ENCODE data around the gene STXBP1.

Gene STXBP1

DNA sequence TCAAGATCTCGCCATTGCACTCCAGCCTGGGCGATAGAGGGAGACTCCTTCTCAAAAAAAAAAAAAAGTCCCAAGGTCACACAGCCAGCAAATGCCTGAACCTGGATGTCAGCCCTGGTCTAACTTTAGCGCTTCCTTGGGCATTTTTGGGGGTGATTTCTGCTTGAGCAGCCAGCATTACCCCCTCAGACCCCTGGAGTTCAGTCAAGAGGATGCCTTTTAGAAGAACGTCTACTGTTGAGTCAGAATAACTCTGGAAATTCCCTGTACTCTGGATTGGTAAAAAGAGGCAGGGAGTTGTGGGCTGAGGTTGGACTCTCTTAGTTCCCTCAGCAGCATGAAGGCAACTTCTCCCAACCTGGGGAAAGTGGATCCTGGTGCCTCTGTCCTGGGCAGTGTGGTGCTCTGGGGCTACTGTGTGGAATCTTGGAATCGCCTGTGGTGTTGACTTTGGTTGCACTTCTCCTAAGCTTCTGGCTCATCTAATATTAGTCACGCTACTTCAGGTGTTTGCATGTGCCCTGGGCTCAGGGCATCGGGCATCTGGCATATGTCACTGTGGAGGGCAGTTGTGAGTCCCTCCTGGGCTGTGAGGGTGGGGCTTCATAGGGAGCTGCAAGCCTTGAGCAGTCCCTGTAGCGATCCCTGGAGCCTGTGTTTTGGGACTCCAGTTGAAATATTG is 32.2 kb downstream of the STXBP1 start:
- Histone ChIP-seq H3K36me3 (ENCODE audit: insufficient read depth, low read length) (no peaks in the 10 kb centered on the region), H3K4me1 (ENCODE audit: insufficient read depth, low read length) (peaks cover 13% of the 10 kb centered on the region), H3K27me3 (ENCODE audit: control insufficient read depth in 1 of 2, insufficient read depth in 2 of 2, low read length in 2 of 2) (no peaks in the 10 kb centered on the region), H3K9me3 (ENCODE audit: low read length) (no peaks in the 10 kb centered on the region), H3K27ac (ENCODE audit: low read depth, low read length) (no peak overlapping the region), H3K9ac (ENCODE audit: low read length) (no peak overlapping the region), H3K4me3 (ENCODE audit: low read depth in 1 of 2, low read length in 2 of 2) (no peak overlapping the region)

DNA sequence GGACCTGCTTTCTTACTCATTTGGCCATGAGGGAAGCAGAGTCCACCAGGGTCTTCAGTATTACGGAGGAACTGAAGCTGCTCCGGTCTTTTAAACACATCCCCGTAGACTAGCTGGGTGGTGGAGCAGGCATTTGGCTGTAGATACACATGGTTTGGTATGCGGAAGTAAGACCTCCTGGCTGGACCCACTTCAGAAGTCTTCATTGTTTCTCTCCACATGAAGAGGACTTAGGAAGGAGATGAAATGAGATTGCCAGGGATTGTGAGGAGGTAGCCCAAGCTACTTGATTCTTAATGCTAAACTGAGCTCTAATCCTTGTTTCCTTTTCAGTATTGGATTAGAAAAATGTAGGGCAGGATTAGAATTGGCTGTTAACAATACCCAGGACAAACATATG is 32.9 kb downstream of the STXBP1 start:
- Histone ChIP-seq H3K4me1 (ENCODE audit: insufficient read depth, low read length) (peaks cover 13% of the 10 kb centered on the region), H3K9me3 (ENCODE audit: low read length) (no peaks in the 10 kb centered on the region), H3K27me3 (ENCODE audit: control insufficient read depth in 1 of 2, insufficient read depth in 2 of 2, low read length in 2 of 2) (no peaks in the 10 kb centered on the region), H3K27ac (ENCODE audit: low read depth, low read length) (no peak overlapping the region), H3K9ac (ENCODE audit: low read length) (no peak overlapping the region), H3K4me3 (ENCODE audit: low read depth in 1 of 2, low read length in 2 of 2) (no peak overlapping the region), H3K36me3 (ENCODE audit: insufficient read depth, low read length) (no peaks in the 10 kb centered on the region)

DNA sequence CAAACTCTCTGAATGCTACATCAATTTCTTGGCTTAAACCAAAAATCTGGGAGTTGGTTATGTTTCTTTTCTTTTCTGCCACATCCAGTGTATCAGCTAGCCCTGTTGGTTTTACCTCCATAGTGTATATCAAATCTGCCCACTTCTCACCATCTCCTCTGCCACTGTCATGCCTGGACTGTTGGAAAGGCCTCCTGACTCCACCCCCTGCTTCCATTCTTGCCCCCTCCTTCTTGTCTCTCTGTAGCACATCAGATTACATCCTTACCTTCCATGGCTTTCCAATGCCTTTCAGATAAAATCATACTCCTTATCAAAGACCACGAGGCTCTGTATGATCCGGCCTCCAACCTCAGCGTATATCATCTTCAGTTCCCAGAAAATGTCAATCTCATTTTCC is 35.4 kb downstream of the STXBP1 start:
- H3K9me3 ChIP-seq (ENCODE audit: low read length) = no peaks in the 10 kb centered on the region

DNA sequence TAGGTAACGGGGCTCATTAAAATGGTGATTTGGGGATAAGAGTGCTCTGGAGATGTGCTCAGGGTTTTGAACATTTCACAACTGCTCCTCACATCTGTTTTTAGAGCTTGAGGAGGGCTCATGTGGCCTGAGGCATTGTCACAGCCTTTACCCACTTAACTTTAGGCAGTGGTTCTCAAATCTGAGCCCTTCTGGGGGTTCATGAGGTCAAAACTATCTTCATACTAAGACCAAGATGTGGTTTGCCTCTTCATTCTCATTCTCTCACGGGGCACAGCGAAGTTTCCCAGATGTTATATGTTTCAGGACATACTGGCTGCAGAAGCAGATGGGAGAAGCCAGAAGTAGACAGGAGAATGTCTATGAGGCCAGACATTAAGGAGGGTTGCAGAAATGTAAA is 38.4 kb downstream of the STXBP1 start:
- Histone ChIP-seq H3K36me3 (ENCODE audit: insufficient read depth, low read length) (peaks cover 19% of the 10 kb centered on the region), H3K27ac (ENCODE audit: low read depth, low read length) (no peak overlapping the region), H3K27me3 (ENCODE audit: control insufficient read depth in 1 of 2, insufficient read depth in 2 of 2, low read length in 2 of 2) (no peaks in the 10 kb centered on the region), H3K9ac (ENCODE audit: low read length) (no peak overlapping the region), H3K4me3 (ENCODE audit: low read depth in 1 of 2, low read length in 2 of 2) (no peak overlapping the region), H3K4me1 (ENCODE audit: insufficient read depth, low read length) (peaks cover 5% of the 10 kb centered on the region), H3K9me3 (ENCODE audit: low read length) (no peaks in the 10 kb centered on the region)

More for the DNA sequence above, 35.4 kb downstream of the STXBP1 start:
- Histone ChIP-seq H3K27me3 (ENCODE audit: control insufficient read depth in 1 of 2, insufficient read depth in 2 of 2, low read length in 2 of 2) (no peaks in the 10 kb centered on the region), H3K9ac (ENCODE audit: low read length) (no peak overlapping the region), H3K27ac (ENCODE audit: low read depth, low read length) (no peak overlapping the region), H3K4me3 (ENCODE audit: low read depth in 1 of 2, low read length in 2 of 2) (no peak overlapping the region), H3K4me1 (ENCODE audit: insufficient read depth, low read length) (peaks cover 13% of the 10 kb centered on the region), H3K36me3 (ENCODE audit: insufficient read depth, low read length) (peaks cover under 1% of the 10 kb centered on the region)

DNA sequence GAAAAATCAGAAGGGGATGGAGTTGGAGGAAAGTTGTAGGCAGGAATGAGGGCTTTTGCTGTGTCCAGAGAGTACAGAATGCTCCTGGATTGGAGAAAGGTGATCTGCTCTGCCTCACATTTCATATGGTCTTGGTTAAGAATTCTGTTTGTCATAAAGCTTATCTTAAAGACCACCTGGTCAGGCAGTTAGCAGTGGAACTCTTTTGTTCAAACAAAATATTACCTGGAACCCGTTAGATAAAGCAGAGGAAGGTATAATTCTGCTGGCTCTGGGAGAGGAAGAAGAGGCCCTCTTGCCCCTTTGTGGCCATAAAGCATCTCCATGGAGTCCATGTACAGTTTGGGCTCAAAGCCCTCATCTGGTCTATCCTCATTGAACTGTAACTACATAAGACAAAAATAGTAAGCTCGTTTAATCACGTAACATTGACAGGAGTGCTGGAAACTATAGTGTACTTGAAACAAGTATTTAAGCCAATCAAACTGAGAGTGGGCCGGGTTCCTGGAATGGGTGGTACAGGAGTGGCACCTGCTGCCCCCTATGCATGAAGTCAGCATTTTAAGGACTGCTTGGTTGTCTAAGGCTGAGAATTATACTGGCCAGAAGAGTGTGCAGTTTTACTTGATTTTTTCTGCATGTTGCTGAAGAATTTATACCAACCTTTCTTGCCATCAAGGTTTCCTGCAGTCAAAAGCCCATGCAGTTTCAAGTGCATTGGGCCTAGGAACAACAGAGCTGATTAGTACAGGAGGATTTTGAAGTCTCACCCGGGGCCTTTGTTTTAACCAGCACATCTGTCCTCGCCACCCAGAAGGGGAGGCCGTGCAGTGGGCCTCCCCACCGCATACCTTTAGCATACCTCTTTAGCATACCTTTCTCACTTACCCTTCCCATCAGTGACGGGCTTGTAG is 39.9 kb downstream of the STXBP1 start:
- H3K4me3 ChIP-seq (ENCODE audit: low read depth in 1 of 2, low read length in 2 of 2) = no peak overlapping the region
- H3K4me1 ChIP-seq (ENCODE audit: insufficient read depth, low read length) = no peaks in the 10 kb centered on the region
- no peak overlapping the region for H3K27ac ChIP-seq (ENCODE audit: low read depth, low read length)
- H3K27me3 ChIP-seq (ENCODE audit: control insufficient read depth in 1 of 2, insufficient read depth in 2 of 2, low read length in 2 of 2) = no peaks in the 10 kb centered on the region
- no peak overlapping the region for H3K9ac ChIP-seq (ENCODE audit: low read length)
- H3K9me3 ChIP-seq (ENCODE audit: low read length) = no peaks in the 10 kb centered on the region
- peaks cover 19% of the 10 kb centered on the region for H3K36me3 ChIP-seq (ENCODE audit: insufficient read depth, low read length)

DNA sequence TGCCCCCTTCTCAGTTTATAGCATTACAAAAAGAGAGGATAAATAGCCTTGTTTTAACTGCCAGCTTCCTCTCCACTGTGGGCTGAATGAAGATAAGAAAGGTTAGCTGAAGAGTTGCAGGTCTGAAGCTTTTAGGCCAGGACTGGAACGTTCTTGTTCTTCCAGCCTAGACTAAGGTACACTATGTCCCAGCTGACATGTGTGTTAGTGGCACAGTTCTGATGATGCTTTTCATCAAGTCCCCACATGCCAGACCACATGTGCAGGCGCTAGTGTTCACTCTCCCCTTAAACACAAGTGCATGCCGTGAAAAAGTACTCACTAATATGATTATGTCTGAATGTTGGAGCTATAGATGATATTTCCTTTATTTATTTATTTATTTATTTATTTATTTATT is 40.7 kb downstream of the STXBP1 start:
- no peak overlapping the region for H3K27ac ChIP-seq (ENCODE audit: low read depth, low read length)
- H3K4me3 ChIP-seq (ENCODE audit: low read depth in 1 of 2, low read length in 2 of 2) = no peak overlapping the region
- no peaks in the 10 kb centered on the region for H3K27me3 ChIP-seq (ENCODE audit: control insufficient read depth in 1 of 2, insufficient read depth in 2 of 2, low read length in 2 of 2)
- peaks cover 19% of the 10 kb centered on the region for H3K36me3 ChIP-seq (ENCODE audit: insufficient read depth, low read length)
- no peaks in the 10 kb centered on the region for H3K9me3 ChIP-seq (ENCODE audit: low read length)
- H3K4me1 ChIP-seq (ENCODE audit: insufficient read depth, low read length) = no peaks in the 10 kb centered on the region
- H3K9ac ChIP-seq (ENCODE audit: low read length) = no peak overlapping the region

DNA sequence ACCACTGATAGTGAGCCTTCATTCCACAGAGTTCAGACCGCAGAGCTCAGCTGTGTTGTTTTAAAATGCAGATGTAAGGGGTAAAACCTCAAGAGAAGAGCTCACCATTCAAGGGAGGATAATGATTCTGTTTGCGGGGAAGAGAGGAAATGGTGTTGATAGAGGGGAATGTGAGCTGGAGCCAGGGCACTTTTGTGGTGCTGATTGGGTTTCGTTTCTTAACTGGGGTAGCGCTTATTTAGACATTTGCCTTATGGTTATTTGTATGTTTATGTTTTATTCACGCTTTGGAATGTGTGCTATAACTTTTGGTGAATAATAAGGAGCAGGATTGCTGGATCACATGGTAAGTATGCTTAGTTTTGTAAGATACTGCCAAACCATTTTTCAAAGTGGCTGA is 42.5 kb downstream of the STXBP1 start:
- H3K9me3 ChIP-seq (ENCODE audit: low read length) = no peaks in the 10 kb centered on the region
- no peak overlapping the region for H3K4me3 ChIP-seq (ENCODE audit: low read depth in 1 of 2, low read length in 2 of 2)
- peaks cover 19% of the 10 kb centered on the region for H3K36me3 ChIP-seq (ENCODE audit: insufficient read depth, low read length)
- H3K9ac ChIP-seq (ENCODE audit: low read length) = no peak overlapping the region
- H3K27me3 ChIP-seq (ENCODE audit: control insufficient read depth in 1 of 2, insufficient read depth in 2 of 2, low read length in 2 of 2) = no peaks in the 10 kb centered on the region
- no peak overlapping the region for H3K27ac ChIP-seq (ENCODE audit: low read depth, low read length)
- no peaks in the 10 kb centered on the region for H3K4me1 ChIP-seq (ENCODE audit: insufficient read depth, low read length)

DNA sequence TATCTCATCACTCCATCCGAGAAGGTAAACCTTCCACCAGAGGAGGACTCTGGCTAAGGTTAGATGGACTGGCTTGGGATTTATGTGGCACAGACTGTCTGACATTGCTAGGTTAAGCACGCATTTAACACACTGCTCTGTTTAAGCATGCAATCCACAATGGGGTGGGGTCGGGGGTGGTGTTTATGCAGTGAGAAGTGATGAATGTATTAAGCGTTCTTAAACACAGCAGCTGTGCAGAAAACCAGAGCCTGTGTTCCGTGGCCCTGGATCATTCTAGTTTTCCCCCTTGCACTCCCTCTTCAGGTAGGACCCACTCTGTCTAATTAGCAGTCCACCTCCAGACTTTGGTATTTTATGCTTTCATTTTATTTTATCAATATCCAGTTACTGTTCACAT is 46.4 kb downstream of the STXBP1 start:
- no peak overlapping the region for H3K4me3 ChIP-seq (ENCODE audit: low read depth in 1 of 2, low read length in 2 of 2)
- no peak overlapping the region for H3K9ac ChIP-seq (ENCODE audit: low read length)
- H3K27ac ChIP-seq (ENCODE audit: low read depth, low read length) = no peak overlapping the region
- H3K27me3 ChIP-seq (ENCODE audit: control insufficient read depth in 1 of 2, insufficient read depth in 2 of 2, low read length in 2 of 2) = no peaks in the 10 kb centered on the region
- H3K4me1 ChIP-seq (ENCODE audit: insufficient read depth, low read length) = no peaks in the 10 kb centered on the region
- H3K36me3 ChIP-seq (ENCODE audit: insufficient read depth, low read length) = peaks cover 41% of the 10 kb centered on the region
- no peaks in the 10 kb centered on the region for H3K9me3 ChIP-seq (ENCODE audit: low read length)

DNA sequence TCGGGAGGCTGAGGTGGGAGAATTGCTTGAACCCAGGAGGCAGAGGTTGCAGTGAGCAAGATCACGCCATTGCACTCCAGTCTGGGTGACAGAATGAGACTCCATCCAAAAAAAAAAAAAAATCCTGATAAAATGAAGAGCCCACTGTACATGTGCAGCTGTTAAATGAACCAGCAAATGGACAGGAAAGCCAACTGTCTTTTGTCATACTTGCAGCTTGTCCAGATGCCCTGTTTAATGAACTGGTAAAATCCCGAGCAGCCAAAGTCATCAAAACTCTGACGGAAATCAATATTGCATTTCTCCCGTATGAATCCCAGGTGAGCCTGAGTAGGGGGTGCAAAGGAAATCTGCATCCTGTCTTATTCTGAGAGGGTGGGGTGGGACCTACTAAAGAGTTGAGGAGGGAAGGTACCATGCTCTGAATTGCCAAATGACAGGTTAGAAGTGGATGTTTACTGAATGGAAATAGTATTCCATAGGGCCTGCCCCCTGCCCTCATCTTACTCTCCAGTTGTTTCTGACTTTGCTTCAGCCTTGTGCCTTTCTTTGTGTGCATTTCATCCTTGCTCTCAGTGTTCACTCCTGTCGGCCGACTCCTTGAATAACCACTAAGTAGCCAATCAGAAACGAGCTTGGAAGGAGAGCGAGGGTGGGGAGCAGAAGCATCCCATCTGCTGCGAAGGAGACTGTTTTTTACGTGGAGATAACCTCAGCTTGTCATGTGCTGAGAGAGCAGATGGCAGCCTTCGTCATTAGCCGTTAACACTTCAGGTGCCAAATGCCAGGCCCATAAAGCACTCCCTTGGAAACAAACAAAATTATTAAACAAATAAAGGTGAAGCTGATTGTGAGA is 49.0 kb downstream of the STXBP1 start:
- Histone ChIP-seq H3K27ac (ENCODE audit: low read depth, low read length) (no peak overlapping the region), H3K9me3 (ENCODE audit: low read length) (no peaks in the 10 kb centered on the region), H3K36me3 (ENCODE audit: insufficient read depth, low read length) (peaks cover 46% of the 10 kb centered on the region), H3K4me3 (ENCODE audit: low read depth in 1 of 2, low read length in 2 of 2) (no peak overlapping the region), H3K9ac (ENCODE audit: low read length) (no peak overlapping the region), H3K27me3 (ENCODE audit: control insufficient read depth in 1 of 2, insufficient read depth in 2 of 2, low read length in 2 of 2) (no peaks in the 10 kb centered on the region), H3K4me1 (ENCODE audit: insufficient read depth, low read length) (no peaks in the 10 kb centered on the region)

DNA sequence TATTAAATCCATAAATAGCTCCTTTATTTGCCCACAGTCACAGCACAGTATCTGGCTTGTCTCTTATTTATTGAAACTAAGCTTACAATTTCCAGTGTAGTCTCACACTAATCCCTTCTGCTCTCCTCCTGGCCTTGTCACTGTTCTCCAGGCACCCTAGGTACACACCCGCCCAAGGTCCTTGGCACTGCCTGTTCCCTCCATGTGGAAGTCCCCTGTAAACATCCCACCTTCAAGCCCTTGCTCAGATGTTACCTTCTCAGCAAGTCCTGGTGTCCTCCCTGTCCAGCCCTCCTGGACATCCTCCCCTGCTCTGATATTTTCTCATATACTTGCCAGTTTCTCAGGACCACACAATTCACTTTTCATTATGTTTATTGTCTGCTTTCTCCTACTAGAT is 50.5 kb downstream of the STXBP1 start:
- peaks cover 49% of the 10 kb centered on the region for H3K36me3 ChIP-seq (ENCODE audit: insufficient read depth, low read length)
- no peaks in the 10 kb centered on the region for H3K9me3 ChIP-seq (ENCODE audit: low read length)
- no peaks in the 10 kb centered on the region for H3K27me3 ChIP-seq (ENCODE audit: control insufficient read depth in 1 of 2, insufficient read depth in 2 of 2, low read length in 2 of 2)
- H3K9ac ChIP-seq (ENCODE audit: low read length) = no peak overlapping the region
- H3K4me3 ChIP-seq (ENCODE audit: low read depth in 1 of 2, low read length in 2 of 2) = no peak overlapping the region
- no peaks in the 10 kb centered on the region for H3K4me1 ChIP-seq (ENCODE audit: insufficient read depth, low read length)
- no peak overlapping the region for H3K27ac ChIP-seq (ENCODE audit: low read depth, low read length)

DNA sequence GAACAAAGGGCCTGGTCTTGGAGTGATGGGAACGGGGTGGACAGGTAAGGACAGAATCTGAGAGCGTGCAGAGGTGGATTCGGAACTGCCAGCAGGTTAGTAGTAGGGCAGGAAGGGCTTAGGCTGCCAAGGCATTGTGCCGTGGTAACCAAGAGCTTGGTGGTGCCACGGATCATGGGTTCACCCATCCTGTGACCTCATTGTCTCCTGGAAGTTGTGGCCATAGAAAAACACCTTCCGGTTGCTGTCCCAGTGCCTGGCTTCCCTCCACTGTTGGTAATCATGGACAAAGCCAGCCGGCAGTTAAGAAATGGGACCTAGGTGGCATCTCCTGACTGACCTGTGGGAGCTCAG is 52.2 kb downstream of the STXBP1 start:
- H3K9ac ChIP-seq (ENCODE audit: low read length) = no peak overlapping the region
- no peak overlapping the region for H3K27ac ChIP-seq (ENCODE audit: low read depth, low read length)
- peaks cover 60% of the 10 kb centered on the region for H3K36me3 ChIP-seq (ENCODE audit: insufficient read depth, low read length)
- H3K27me3 ChIP-seq (ENCODE audit: control insufficient read depth in 1 of 2, insufficient read depth in 2 of 2, low read length in 2 of 2) = no peaks in the 10 kb centered on the region
- H3K9me3 ChIP-seq (ENCODE audit: low read length) = no peaks in the 10 kb centered on the region
- no peak overlapping the region for H3K4me3 ChIP-seq (ENCODE audit: low read depth in 1 of 2, low read length in 2 of 2)
- H3K4me1 ChIP-seq (ENCODE audit: insufficient read depth, low read length) = no peaks in the 10 kb centered on the region
